HG03139 (cell line): ENCODE measurements around the gene LONP2.
A peak's percentile ranks its signal among the peaks of the same experiment; 100 is the strongest.
"Not testable (repeated sequence)": the region's sequence is repeated elsewhere in the genome, so short reads cannot be mapped to it uniquely, and the experiment has no call there.

Source experiments
- ATAC-seq: cut with Tn5 transposase; IDR thresholded peaks from one replicate; pipeline ENCODE4 v1.9.1; 2021; ENCODE audit not compliant: unreplicated experiment

Gene LONP2

DNA sequence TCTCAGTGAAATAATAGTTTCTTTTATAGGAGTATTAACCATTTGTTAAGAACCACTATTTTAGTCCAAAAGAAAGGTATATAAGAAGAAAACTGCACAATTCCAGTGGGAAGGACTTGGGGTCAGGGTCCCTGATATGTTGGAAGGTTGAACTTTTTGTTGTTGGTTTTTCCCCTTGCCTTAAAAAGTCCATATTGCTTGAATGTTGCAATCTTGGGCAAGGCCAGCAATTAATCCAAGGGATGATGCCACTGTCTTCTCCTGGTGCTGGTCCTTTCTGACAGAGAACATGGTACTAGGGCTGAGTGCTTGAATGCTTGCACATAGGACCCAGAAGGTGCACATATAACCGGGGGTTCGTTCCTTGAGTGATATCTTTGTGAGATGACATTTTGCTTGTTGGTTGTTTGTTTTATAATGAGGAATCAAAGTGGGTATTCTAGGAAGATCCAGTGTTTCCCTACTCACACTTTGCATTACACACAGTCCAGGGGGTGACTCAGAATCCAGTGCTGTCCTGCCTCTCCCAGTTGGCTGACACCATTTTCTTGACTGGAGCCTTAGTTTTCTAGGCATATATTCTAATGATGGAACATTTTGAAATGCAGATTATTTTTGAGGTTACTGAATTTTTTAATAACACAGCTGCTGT is 86.2 kb downstream of the LONP2 start:
- ATAC-seq = no peak

DNA sequence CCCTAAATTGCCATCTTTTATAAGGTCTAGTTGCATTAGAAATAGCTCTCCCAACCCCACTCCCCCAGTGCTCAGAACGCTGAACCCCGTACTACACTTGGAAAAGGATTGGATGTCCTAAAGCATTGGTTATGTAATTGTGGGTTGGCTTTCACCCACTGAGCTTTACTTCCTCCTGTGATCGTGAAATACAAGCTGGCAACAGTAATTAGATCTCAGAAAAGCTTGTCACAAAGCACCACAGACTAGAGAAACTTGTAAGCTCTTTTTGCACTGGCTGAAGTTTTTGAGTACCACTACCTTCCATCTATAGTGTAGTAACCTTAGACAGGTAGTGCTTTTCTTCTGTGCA is 86.7 kb downstream of the LONP2 start:
- no peak for ATAC-seq

DNA sequence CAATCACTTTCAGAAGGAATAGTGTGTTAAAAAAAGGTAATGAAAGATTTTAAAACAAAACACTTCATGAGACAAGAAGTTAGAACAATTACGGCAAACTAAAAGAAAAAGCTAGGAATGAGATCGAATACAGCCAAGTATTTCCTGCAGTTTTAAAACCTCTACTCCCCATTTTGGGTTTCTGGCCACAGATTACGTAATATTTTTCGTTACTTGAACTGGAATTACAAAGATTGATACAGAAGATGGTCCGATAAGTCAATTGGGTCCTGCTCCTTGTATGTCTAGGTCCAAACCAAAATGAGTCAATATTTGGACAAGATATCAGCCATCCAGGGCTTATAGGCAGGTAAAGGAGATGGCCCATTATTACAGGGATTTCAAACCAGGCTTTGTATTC is 88.9 kb downstream of the LONP2 start:
- ATAC-seq = no peak

DNA sequence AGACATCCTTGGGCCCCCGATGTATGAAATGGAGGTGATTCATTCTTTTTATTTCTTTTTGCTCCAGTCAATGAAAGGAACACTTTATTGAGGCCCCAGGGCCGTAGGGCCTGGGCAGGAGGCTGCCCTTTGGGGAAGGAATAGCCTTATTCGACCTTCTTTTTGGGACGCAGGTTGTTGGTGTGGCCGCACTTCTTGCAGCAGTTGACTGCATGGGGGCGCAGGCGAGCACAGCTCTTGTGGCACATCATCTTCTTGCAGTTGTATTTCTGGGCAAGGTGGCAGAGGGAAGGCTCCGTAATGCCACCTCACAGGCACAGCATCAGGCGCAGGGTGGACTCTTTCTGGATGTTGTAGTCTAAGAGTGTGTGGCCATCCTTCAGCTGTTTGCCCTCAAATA is 90.2 kb downstream of the LONP2 start:
- no peak for ATAC-seq

DNA sequence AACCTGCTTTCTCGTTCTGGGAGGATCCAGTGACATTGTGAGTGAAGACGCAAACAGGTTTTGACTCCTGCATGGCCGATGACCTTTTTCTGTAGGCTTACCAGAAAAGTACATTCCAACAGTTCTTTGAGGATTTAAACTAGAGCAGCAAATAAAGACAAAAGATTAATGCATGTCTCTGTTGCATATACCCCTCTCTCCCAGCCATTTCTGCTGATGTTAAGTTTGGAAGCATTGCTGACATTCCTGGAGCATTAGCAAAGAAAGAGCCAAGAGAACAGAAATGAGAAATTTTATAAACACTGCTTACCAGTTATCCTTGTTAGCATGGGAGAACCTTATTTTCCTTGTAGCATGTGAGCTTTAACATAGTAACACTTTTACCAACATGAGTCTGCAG is 91.9 kb downstream of the LONP2 start:
- no peak for ATAC-seq

DNA sequence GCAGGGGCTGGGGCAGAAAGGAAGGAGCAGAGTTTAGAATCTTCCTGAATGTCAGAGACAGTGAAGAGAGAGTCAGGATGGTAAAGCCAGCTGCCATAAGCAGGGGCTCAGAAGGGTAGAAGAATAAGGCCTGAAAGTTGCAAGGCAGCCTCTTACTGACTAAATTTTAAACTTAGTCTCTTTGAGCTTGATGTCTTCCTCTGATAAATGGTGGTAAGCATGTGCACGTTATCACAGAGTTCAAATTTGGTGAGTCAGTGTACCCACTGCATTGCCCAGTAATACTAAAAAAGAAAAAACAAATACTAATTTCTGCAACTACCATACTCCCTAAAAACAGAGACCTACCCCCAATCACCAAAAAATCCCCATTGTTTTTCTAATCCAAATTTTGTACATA is 96.0 kb downstream of the LONP2 start:
- no peak for ATAC-seq

DNA sequence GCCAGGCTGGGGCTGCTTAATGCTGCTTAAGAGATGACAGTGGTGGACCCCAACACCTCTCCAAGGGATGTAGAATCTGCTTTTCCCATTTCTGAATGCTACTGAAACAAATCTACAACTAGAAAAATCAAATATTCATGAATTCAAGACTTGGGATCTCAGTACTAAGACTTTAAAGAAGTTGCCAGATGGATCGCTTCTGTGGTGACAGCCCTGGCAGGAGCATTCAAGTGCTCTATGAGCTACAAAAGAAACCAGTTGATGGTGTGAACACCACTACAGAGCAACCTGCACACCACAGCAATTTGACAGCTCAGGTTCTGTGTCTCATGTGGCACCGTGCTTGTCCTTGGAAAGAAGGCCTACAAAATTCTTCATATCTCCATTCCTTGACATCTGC is 98.5 kb downstream of the LONP2 start:
- no peak for ATAC-seq

DNA sequence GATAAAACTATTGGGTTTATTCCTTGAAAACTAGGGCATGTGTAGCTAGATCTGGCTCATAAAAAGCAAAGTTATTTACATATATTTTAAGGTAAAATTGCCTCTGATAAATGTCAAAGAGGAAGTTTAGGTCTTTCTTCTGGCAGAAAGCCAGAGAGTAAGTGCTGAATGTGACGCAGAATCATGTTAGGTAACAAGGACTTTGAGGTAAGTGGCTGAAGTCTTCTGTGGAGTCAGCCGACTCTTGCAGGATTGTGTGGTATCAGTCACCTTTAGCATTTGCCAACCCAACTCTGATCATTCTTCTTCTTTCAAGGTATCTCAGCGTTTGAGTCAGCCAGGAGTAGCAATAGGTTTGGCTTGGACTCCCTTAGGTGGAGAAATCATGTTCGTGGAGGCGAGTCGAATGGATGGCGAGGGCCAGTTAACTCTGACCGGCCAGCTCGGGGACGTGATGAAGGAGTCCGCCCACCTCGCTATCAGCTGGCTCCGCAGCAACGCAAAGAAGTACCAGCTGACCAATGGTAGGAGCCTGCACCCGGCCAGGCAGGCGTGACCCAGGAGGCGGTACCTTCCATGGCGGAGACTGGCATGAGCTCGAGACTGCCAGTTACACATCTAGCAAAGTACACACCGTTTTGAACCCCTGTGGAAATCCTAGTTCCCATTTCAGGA is 103.2 kb downstream of the LONP2 start:
- ATAC-seq = no peak

DNA sequence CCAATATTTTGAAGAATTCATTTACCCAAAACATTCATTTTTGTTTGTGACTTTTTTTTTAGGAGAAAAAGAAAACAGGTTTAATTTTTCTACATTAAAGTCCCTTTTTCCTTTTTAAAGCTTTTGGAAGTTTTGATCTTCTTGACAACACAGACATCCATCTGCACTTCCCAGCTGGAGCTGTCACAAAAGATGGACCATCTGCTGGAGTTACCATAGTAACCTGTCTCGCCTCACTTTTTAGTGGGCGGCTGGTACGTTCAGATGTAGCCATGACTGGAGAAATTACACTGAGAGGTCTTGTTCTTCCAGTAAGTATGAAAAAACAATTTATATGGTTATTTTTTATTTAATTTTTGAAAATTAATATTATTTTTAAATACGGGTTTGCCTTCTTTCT is 103.9 kb downstream of the LONP2 start:
- ATAC-seq = no peak

DNA sequence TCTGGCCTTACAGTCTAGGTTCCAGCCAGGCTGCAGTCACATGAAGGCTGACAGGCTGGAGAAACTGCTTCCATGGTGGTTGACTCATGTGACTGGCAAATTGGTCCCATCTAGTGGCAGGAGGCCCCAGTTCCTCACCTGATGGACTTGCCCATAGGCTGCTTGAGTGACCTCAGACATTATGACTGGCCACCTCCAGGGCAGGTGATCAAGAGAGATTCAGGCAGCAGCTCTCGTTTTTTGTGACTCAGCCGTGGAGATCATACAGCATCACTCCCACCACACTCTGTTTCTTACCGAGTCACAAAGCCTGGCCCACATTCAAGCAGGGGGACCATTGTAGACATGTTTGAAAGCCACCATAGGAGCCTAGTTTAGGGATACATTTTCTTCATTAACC is 106.6 kb downstream of the LONP2 start:
- no peak for ATAC-seq

DNA sequence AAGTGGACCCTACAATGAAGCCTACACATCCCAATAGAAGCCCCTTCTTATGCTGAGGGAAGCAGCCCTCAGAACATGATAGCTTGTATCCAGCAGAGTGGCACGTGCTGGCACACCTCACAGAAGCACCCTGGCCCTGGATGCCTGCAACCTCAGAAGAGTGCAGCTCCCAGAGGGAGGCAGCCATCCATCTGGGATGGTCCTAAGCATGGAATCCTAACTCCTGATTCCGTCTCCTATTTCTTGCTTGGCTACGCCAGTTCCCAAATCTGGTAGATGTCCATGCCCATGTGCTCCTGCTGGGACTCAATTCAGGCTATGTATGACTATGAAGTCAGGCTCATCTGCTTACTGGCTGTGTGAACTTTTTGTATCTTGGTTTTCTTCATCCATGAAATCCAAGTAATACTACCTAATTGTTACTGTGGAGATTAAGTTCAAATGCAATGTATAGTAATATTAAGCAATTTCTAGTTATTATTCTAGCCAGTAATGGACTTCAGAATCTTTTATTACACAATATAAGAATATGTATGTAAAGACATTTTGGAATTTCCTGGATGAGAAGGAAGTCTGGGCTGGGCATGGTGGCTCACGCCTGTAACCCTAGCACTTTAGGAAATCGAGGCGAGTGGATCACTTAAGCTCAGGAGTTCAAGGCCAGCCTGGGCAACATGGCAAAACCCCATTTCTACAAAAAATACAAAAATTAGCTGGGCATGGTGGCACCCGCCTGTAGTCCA is 108.7 kb downstream of the LONP2 start:
- ATAC-seq = no peak

DNA sequence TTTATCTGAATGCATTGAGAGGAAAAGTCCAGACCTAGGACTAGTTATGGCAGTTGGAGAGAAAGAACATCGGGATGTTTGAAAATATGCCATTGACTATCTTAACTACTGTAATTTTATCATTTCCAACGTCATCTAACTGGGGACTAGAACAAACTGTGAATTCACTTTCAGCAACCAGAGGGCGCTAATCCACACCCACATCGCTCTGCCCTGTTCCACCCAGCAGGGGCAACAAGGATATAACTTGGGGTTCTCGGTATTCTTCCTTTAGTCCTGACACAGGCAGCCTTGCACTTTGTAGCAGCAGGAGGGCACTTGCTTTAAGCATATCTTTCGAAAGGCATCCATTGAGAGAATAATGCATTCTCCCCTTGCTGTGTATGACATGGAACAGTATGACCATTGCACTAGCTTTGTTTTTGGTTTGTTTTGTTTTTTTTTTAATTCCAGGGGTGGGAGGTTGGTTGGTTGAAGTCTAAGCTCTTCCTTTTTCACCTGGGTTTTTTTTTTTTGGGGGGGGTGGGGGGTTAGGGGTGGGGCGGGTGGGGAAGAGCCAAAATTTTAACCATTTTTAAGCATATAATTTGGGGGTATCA is 109.6 kb downstream of the LONP2 start:
- peak; percentile 70 for ATAC-seq

DNA sequence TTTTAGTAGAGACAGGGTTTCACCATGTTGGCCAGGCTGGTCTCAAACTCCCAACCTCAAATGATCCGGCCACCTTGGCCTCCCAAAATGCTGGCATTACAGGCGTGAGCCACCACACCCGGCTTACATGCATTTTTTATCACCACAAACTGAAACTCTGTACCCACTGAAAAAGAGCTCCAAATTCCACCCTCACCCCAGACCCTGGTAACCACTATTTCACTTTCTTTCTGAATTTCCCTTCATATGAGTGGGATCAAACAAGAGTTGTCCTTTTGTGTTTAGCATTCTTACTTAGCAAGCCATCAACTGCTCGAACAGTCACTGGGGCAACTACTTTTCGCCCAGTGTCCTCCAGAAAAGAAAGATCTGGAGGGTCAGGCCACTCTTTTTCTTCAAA is 110.3 kb downstream of the LONP2 start:
- not testable (repeated sequence) for ATAC-seq

DNA sequence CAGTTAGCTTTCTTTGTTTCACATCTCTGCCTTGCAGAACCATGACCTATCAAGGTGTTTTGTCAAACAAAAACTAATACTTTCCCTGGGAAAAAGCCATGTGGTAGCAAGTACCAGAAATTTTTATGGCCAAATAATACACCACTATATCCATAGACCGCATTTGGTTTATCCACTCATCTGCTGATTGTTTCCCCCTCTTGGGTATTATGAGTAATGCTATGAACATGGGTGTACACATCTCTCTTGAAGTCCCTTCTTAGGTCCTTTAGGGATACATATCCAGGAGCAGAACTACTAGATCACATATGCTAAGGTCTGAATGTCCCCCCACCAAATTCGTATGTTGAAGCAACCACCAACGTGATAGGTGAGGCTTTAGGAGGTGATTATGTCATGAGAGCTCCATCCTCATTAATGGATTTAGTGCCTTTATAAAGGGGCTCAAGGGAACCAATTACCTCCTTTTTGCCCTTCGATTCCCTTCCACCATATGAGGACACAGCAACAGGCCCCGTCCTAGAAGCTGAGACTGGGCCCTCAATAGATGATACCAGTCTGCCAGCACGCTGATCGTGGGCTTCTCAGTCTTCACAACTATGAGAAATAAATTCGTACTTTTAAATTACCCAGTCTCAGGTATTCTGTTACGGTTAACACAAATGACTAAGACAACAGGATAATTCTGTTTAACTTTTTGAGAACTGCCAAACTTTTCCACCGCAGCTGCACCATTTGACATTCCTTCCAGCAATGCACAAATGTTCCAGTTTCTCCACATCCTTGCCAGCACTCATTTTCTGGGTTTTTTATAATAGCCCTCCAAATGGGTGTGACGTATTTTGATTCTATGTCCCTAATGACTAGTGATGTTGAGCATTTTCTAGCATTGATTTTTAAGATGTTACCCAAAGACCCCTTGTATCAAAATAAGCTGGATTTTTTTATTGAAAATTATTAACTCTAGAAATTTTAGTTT is 111.1 kb downstream of the LONP2 start:
- no peak for ATAC-seq

DNA sequence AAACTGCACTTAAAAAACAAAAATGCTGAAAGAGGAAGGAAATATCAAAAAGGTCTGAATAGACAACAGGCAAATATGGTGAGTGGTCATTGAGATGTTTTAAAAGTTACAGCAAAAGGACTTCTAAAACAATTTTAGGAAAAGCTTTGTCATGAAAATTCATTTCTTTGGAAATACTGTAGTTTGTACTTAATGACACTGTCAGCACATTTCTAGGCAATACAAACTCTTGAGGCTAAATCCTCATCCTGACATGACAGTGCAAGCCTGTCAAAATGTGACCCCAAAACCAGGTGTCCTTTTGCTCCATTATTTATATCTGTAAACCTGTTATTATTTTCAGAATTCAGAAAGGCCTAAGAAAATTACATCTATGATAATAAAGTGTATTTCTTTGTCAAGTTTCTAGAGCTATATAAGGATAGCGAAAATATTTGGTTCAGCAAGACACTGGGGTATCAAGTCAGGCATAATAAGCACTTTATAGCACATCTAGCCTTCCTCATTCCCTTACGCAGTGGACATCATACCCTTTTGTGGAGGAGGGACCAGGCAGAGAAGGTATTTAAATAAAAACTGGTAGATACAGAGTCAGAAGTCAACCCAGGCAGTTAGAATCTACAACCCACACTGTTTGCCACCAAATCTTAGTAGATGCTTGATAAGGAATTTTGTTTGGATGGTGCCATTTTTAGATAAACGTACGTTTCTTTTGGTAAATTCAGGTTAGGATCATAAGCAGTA is 112.7 kb downstream of the LONP2 start:
- no peak for ATAC-seq

DNA sequence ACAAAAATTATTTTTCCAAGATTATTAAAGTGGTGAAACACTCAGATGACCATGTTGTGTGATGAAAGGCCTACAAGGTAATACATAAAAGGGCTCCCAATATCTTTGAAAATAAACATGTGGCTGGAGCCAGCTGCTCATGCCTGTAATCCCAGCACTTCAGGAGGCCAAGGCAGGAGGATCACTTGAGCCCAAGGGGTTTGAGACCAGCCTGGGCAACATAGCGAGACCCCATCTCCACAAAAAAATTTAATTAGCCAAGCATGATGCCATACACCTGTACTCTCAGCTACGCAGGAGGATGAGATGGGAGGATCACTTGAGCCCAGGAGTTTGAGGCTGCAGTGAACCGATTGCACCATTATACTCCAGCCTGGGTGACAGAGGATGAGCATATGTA is 114.3 kb downstream of the LONP2 start:
- no peak for ATAC-seq

DNA sequence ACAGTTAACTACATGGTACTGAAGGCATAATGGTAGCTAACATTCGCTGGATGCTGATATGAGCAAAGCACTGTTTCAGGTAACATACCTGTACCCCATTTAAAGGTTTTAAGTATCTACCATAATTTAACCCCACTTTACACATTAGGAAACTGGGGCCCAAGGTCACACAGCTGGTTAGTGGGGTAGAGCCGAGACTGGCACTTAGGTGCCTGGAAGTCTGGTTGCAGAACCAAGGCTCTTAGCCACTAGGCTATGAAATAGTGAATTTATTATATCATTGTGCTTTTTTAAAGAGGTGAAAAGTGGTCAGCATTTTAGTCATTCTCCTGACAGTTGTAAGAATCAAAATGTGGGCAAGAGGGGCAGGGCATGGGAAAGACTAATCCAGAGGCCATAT is 115.9 kb downstream of the LONP2 start:
- ATAC-seq = no peak

DNA sequence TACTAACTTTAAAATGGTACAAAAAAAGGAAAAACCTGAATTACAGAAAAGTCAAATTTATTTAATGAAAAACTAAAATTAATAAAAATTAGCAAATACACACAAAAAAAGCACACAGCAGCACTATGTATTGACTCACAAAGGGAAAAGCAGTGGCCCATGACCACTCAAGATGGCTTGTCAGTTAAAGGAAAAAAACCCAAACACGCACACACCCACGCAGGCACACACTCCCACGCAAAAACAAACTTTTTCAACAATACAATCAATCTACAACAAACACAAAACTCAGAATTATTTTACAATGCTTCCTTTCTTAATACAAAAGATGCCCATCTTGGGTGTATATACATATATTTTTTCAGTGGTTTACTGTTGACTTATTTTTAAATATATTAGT is 116.9 kb downstream of the LONP2 start:
- no peak for ATAC-seq

DNA sequence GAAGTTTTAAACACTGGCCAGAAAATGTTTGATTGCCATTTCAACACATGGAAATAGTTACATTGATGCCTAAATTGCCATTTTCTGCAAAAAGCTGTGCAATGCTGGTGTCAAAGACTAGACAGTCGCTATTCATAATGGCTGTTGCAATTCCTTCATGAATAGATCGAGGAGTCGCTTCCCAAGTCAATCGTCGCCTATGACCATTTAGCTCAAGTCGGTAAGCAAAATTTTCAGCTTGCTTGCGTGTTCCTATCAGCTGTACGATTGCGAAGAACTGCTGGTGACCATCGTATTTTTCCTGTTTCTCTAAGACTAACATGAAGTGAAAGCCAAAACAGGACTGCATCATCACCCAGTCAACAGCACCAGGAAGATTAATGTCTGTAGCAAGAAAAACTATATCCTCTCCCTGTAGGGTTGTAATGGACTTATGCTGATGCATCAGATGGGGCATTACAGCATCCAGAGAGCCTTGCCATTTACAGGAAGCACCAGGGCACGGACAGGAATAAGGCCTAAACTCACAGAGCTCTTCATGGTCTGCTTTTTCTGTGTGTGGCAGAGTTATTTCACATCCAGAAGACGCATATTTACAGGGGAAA is 117.5 kb downstream of the LONP2 start:
- no peak for ATAC-seq
